Activated CD8-positive, alpha-beta memory T cell treated with anti-CD3 and anti-CD28 coated beads for 24 hours (primary cell): ENCODE measurements around the gene FANCD2OS.
A peak's percentile ranks its signal among the peaks of the same experiment; 100 is the strongest.
"Not testable (repeated sequence)": the region's sequence is repeated elsewhere in the genome, so short reads cannot be mapped to it uniquely, and the experiment has no call there.

Experiments used
- DNase-seq: peaks from one replicate; pipeline ENCODE4 v3.0.0-alpha.2; 2020

The FANCD2OS gene, protein sequence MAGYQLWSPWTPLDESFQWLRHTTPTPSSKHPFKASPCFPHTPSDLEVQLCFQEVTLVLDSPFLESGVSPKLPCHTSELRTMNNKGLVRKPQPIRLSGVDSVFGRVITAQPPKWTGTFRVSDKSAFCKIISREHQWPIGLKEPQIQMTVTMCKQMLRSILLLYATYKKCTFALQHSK

DNA sequence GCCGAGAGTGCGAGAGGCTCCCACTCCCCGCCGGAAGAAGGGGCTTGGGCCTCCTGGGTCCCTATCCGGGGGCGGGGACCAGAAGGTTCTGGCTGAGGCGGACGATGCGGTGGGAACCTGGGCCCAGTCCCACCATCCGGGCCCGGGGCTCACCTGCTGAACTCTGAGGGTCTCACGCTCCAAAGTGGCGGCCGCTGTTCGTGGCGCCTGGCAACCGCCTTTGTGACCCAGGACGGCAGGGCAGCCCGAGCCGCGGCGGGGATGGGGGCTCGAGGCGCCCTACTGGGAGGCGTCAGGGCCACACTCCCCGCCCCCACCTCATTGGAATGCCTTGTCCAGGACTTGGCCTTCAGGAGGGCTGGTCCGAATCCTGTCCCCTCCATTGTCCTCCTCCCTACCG is at the start of gene FANCD2OS:
Gene FANCD2OS (minus strand): TSS at position 165 of the 400 bp plus-strand sequence. CDS start 3,481 bp downstream, outside the sequence.
- no peak for DNase-seq

DNA sequence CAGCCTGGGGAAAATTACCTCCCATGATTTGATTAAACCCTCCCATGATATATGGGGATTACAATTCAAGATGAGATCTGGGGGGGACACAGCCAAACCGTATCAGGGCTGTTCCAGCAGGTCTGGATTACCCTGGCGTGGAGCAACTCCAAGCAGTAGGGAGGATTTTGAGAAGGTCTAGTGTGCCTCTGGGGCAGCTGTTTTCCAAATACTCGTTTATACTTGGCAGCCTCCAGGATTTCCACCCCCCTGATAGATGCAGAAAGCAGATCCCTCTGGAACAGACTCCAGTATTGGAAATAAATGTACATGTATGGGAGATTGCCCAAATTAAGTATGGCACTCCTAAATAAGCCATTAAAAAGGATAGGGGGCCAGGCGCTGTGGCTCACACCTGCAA is 49.0 kb upstream of the FANCD2OS start:
- no peak for DNase-seq

DNA sequence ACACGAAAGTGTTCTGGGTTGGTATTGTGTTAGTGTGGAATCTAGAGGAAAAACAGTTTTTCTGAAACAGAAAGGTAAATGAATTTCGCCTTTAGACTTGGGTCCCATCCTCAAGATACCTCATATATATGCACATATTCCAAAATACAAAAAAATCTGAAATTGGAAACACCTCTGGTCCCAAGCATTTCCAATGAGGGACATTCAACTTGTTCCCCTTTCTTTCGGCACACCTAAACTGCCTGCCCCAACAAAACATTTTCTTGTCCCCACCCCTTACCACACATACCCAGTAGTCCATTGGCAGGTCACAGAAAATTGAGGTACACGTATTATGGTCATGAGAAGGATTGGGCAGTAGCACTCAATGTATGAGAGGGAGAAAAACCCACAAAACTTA is 47.6 kb upstream of the FANCD2OS start:
- no peak for DNase-seq

DNA sequence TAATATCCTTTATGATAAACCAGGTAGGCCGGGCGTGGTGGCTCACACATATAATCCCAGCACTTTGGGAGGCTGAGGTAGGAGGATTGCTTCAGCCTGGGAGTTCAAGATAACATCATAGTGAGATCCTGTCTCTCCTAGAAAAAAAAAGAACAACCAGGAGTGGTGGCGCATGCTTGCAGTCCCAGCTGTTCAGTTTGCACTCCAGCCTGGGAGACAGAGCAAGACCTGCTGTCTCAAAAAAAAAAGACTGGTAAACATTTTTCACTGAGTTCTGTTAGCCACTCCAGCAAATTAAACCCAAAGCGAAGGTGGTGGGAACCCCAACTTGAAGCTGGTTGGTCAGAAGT is 47.0 kb upstream of the FANCD2OS start:
- no peak for DNase-seq

DNA sequence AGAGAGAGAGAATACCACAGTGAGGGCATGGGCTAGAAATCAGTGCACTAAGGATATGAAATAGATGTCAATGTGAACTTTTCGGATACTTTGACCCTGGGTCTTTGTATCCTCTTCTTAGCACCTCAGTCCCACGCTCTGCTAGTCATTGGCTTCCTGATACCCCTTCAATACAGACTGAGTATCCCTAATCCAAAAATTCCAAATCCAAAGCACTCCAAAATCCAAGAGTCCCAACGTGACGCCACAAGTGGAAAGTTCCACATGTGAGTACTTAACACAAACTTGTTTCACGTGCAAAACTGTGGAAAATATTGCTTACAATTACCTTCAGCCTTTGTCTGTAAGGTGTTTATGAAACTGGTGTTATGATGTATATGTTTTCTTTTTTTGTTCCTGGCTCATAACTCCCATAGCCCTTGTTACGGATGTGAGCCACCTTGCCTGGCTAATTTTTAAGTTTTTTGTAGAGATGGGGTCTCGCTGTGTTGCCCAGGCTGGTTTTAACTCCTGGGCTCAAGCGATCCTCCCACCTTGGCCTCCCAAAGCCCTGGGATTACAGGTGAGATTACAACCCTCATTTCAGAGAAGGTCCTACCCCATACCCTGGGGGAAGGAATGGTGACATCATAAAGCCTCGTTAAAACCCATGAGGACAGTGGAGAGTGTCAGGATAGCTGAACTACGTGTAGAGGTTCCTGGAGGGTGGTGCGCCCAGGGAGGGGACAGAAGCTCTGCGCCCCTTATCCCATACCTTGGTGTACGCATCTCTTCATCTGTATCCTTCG is 46.5 kb upstream of the FANCD2OS start:
- DNase-seq, result no peak

DNA sequence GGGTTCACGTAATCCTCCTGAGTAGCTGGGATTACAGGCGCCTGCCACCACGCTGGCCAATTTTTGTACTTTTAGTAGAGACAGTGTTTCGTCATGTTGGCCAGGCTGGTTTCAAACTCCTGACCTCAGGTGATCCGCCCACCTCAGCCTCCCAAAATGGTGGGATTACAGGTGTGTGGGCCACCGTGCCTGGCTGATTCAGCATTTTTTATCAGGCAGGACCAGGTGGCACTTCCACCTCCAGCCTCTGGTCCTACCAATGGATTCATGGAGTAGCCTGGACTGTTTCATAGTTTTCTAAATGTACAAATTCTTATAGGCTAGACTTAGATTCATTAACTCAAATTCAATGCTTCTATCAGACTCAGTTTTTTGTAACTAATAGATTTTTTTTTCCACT is 42.9 kb upstream of the FANCD2OS start:
- DNase-seq, result no peak

DNA sequence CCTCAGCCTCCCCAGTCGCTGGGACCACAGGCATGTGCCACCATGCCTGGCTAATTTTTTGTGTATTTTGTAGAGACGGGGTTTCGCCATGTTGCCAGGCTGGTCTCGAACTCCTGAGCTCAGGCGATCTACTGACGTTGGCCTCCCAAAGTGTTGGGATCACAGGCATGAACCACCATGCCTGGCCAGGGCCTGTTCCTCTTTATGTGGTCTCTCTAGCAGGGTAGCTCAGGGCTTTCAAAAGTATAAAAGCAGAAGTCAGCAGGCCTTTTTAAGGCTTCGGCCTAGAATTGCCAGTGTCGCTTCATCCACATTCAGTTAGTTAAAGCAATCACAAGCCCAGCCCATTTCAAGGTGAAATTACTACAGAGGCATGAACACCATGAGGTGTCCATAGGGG is 41.2 kb upstream of the FANCD2OS start:
- DNase-seq, result no peak

DNA sequence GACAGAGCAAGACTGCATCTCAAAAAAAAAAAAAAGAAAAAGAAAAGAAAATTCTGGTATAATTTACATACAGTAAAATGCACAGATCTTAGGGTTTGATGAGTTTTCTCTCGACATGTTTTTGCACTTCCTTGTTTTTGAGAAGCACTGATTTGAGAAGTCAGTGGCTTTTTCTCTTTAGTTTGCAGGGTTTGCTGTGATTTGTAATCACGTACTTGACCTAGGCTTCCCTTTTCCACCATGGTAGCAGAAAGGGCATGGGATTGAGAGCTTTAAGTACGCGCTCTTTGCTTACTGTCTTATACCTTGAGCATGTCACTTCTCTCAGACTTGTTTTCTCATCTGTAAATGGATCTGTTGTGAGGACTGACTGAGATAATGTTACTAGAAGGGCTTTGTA is 37.6 kb upstream of the FANCD2OS start:
- no peak for DNase-seq

DNA sequence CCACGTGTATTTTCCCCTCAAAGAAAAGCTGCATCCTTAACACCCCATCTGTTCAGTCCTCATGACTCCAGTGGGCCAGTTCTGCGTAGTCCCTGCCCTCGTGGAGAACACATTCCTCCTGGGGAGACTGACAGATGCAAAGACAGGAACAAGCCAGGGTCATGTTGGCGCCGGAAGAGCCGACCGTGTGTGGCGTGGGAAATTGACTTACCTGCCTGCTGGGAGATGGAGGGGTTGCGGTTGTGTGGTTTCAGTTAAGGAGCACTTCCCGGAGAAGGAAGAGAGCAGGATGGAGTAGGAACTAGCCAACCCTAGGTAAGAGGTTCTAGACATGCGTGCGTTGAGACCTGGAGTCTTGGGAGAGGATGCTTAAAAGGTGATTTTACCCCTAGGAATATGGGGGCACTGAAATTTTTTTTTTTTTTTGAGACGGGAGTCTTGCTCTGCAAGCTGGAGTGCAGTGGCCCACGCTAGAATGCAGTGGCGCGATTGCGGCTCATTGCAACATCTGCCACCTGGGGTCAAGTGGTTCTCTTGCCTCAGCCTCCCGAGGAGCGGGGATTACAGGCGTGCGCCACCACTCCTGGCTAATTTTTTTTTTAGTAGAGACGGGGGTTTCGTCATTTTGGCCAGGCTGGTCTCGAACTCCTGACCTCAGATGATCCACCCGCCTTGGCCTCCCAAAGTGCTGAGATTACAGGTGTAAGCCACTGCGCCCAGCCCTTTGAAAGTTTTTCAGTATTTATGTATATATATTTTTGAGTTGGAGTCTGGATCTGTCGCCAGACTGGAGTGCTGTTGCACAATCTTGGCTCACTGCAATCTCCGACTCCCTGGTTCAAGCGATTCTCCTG is 34.9 kb upstream of the FANCD2OS start:
- peak; percentile 62 for DNase-seq

DNA sequence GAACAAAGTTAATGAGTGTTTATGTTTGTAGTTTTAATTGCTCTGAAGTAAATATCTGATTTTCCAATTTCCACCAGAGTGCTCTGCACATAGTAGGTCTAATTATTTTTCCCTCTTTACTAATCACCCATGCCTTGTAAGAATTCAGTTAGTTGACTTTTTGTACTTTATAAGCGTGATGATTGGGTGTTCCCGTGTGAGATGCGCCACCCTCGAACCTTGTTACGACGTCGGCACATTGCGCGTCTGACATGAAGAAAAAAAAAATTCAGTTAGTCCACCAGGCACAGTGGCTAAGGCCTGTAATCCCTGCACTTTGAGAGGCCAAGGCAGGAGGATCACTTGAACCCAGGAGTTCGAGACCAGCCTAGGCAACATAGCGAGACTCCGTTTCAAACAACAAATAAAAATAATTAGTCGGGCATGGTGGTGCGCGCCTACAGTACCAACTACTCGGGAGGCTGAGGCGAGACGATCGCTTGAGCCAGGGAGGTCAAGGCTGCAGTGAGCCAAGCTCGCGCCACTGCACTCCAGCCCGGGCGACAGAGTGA is 33.0 kb upstream of the FANCD2OS start:
- no peak for DNase-seq

DNA sequence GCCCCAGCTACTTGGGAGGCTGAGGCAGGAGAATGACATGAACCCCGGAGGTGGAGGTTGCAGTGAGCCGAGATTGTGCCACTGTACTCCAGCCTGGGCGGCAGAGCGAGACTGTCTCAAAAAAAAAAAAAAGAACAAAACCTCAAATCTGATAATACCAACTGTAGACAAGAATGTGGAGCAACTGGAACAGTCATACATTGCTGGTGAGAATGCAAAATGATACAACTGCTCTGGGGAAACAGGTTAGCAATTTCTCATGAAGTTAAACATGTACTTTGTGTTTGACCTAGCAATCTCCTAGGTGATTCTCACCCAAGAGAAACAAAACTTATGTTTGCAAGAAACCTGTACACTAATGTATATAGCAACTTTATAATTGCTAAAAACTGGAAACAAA is 29.1 kb upstream of the FANCD2OS start:
- DNase-seq, result no peak

DNA sequence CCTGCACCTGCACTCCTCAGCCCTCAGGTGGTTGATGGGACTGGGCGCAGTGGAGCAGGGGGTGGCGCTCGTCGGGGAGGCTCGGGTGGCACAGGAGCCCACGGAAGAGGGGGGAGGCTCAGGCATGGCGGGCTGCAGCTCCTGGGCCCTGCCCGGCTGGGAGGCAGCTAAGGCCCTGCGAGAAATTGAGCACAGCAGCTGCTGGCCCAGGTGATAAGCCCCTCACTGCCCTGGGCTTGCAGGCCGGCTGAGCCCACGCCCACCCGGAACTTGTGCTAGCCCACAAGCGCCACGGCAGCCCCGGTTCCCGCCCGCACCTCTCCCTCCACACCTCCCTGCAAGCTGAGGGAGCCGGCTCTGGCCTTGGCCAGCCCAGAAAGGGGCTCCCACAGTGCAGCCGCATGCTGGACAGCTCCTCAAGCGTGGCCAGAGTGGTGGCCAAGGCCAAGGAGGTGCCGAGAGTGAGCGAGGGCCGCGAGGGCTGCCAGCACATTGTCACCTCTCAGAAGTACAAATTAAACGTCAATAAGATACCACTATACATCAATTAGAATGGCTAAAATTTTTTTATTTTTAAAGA is 28.5 kb upstream of the FANCD2OS start:
- DNase-seq, result no peak

DNA sequence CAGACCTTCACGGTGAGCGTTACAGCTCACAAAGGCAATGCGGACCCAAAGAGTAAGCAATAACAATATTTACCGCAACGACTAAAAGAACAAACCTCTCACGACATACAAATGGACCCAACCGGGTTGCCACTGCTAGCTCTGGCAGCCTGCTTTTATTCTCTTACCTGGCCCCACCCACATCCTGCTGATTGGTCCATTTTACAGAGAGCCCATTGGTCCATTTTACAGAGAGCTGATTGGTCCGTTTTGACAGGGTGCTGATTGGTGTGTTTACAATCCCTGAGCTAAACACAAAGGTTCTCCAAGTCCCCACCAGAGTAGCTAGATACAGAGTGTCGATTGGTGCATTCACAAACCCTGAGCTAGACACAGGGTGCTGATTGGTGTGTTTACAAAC is 27.8 kb upstream of the FANCD2OS start:
- not testable (repeated sequence) for DNase-seq

DNA sequence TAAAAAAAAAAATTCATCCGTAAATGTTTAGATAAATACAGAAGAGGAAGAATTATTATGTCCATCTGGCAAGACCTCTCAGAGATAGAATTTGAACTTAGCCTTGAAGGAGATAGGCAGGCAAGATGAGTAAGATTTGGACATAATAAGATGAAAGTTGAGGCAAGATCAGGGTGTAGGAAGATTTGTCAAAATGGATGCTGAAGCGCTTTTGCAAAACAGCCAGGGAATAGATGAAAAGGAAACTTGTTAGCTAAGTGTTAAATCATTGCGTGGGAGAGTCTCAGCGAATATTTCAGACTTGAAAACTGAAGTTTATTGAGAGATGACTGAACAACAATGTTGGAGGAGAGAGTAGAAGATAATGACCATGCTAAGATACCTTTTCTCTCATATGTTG is 14.7 kb upstream of the FANCD2OS start:
- DNase-seq, result no peak

DNA sequence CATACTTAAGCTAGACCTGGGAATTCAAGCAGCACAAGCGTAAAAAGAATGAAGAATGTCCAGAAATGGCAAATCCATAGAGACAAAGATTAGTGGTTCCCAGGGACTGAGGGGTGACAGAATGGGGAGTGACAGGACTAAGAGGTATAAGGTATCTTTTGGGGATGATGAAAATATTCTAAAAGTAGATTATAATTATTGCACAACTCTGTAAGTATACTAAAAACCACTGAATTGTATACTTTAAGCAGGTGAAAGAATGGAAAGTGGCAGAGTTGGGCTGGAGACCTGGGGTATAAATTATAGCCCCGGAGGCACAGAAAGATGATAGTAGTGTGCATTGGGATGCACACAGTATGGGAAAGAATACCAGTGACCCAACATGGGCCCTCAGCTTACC is 13.0 kb upstream of the FANCD2OS start:
- no peak for DNase-seq

DNA sequence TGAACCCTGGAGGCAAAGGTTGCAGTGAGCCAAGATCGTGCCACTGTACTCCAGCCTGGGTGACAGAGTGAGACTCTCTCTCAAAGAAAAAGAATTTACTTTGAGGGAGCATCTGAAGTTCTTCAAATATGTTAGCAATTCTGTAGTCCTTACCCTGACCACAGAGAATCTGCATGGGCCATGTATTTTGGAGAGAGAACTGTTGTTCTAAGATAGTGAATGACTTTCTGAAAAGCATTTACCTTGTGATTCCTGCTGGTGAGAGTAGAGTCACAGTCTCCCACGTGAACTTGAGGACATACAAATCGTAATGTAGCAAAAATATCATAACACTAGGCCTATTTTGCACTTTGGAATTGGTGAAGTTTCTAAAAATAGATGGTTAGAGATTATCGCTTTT is 11.3 kb upstream of the FANCD2OS start:
- DNase-seq, result no peak

DNA sequence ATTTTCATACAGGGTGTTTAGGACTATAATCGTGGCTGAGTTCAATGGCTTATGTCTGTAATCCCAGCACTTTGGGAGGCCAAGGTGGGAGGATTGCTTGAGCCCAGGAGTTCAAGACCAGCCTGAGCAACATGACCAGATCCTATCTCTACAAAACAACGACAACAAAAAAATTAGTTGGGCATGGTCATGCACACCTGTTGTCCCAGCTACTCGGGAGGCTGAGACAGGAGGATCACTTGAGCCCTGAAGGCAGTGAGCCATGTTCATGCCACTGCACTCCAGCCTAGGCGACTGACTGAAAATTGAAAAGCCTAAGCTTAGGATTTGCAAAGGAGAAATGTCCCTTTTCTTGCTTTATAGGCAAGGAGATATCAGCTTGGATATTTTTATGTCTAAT is 8.9 kb upstream of the FANCD2OS start:
- DNase-seq, result no peak

DNA sequence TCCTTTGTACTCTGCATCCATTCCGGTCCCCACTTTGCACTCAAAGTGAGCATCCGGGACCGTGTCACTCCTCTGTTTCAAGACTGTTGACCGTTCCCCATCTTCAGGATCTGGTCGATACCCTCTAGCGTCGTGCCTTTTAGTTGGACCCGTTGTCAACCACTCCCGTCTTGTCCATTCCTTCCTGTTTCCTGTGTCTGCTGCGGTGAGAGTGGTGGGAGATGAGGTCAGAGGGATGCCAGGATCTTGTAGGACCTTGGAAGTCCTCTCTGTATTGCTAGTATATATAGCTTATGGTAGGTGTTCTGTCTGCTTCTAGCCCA is 8.0 kb upstream of the FANCD2OS start:
- DNase-seq, result no peak

DNA sequence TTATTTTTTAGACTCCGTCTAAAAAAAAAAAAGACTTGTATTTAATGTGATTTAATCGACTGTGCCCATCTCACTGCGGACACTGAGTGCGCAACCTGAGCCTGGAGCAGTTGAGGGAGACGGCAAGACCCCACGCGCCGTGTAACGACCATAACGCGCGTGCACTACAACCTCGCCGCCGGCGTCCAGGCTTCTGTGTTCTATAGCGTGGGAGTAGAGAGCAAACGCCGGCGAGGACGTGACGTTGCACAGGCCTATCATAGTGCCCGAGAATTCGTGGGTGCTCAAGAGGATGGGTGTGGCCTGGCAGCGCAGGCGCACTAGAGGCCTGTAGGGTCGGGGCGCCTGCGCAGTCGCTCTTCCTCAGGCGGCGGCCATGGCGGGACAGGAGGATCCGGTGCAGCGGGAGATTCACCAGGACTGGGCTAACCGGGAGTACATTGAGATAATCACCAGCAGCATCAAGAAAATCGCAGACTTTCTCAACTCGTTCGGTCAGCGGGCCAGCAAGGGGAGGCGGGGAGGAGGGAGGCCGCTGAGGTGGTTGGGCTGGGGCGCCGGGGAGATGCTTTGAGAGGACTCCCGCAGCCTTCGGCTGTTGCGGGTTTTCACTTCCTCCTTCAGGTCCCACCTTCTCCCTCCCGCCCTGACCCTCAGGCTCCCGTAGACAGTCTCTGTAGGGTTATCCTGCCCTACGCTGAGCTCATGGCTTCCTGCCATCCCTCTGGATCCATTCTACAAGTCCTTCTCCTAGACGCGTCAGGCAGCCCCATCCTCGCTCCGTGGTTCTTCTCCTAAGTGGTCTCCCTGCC is 7.5 kb upstream of the FANCD2OS start, which contains the start of gene BRK1:
Gene BRK1 (plus strand): TSS at position 350 of the 812 bp plus-strand sequence. CDS start 27 bp downstream, at position 377.
- peak; percentile 93 for DNase-seq

DNA sequence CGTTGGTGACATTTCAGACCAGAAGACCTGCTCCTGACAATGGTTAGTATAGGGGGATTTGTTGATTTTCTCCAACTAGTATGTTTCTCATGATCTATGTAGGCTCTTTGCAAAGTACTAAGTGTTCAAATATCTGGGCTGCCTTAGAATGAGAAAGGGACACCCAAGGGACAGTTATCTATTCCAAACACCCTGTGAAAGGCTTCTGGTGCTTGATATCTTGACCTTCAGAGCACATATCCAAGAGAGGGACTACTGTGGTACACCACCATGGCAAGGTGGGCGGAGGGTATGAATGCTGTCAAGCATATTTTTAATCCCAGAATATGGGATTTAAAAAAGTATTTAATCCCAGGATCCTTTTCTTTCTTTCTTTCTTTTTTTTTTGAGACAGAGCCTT is 1.1 kb downstream of the FANCD2OS start:
- DNase-seq, result no peak

DNA sequence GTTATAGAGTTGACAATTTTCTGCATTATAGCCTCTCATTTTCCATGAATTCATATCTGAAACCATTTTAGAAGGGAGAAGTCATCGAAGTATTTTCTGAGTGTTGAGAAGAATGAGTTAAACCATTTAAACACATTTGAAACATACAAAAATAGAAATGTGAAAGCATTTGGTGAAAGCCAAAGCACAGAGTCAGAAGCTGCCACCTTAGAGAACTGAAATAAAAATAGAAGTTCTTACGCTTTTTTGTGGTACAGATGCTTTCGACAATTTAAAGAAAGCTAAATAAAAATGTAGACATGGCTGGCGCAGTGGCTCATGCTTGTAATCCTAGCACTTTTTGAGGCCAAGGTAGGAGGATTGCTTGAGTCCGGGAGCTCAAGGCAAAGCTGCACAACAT is 9.0 kb downstream of the FANCD2OS start:
- DNase-seq, result no peak

DNA sequence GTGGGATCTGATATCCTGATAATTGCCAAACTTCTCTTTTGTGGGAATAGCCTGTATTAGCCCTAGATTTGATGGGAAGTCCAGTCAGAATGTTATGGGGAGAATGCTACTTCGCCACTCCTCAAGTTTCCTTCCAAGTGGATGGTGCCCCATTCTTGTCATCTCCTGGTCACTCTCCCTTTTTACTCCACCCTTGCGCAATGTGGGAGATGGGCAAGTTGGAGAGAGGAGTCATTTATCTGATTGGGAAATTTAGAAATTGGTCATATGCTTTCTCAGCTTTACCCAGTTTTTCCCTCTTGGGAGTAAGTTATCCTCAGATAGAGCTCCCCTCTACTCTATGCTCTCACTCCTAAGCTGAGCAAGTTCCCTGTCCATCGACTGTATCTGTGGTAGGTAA is 14.4 kb downstream of the FANCD2OS start:
- no peak for DNase-seq
